ENCODE measurements around the gene SRGAP1.

The SRGAP1 gene

DNA sequence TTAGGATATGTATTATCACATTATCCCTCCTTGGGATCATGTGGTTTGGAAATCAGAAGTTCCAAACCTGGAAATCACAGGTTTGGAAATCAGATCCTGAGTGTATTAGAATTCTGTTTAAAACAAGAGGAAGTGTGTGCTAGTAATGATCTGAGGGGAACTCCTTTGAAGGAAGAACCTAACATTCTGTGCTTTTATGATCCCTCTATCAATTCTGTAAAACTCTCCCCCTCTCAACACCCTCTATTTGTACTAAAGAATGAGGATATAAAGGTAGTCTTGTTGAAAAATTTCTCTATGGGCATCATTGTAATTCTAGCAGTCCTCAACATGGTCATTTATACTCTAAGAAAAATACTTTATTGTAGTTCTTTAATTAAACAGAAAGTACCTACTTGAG, 97.4 kb downstream of the SRGAP1 start:
- FAIRE-seq (no peak), DNase-seq (ENCODE audit: insufficient read length, low spot score) (no peak)
- TF ChIP-seq, protein P1, sequence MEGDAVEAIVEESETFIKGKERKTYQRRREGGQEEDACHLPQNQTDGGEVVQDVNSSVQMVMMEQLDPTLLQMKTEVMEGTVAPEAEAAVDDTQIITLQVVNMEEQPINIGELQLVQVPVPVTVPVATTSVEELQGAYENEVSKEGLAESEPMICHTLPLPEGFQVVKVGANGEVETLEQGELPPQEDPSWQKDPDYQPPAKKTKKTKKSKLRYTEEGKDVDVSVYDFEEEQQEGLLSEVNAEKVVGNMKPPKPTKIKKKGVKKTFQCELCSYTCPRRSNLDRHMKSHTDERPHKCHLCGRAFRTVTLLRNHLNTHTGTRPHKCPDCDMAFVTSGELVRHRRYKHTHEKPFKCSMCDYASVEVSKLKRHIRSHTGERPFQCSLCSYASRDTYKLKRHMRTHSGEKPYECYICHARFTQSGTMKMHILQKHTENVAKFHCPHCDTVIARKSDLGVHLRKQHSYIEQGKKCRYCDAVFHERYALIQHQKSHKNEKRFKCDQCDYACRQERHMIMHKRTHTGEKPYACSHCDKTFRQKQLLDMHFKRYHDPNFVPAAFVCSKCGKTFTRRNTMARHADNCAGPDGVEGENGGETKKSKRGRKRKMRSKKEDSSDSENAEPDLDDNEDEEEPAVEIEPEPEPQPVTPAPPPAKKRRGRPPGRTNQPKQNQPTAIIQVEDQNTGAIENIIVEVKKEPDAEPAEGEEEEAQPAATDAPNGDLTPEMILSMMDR (IDR thresholded peaks at IDR 0.05; ENCODE audit: insufficient read depth, missing control alignments), result no peak

DNA sequence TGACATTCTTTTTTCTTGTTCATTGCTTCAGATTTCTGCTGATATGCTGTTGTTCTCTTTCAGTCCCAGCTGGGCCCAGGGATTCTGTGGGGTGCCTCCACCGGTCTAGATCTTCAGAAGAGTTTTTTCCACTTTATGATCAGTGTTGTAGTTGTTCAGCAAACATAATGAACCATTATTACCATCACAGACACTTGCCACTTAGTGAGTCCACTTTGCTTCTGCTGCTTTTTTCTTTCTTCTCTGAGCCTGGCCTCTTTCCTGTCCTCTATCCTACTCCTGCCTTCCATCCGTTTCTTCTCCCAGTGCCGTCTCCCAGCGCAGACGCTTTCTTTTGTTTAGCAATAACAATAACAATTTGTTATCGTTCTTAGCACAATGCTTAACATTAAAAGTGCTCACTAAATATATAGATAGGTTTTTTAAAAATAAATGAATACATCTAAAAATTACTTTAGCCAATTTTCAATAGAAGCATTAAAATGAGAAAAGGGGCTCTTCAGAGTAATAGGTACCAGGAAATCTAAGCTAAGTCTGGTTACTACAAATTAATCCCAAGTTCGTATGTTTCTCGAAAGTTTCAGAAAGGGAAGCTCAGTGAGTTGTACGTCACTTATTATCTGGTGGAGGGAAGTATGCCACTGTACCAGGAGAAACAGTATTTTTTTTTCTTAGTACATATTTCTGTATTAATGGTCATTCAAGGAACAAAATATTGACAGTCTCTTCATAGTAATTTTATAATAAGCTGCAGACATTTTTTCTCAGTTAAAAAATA, 98.2 kb downstream of the SRGAP1 start:
- TF ChIP-seq, protein P1 (IDR thresholded peaks at IDR 0.05; ENCODE audit: insufficient read depth, missing control alignments), result no peak
- no peak for DNase-seq (ENCODE audit: insufficient read length, low spot score)
- no peak for FAIRE-seq

DNA sequence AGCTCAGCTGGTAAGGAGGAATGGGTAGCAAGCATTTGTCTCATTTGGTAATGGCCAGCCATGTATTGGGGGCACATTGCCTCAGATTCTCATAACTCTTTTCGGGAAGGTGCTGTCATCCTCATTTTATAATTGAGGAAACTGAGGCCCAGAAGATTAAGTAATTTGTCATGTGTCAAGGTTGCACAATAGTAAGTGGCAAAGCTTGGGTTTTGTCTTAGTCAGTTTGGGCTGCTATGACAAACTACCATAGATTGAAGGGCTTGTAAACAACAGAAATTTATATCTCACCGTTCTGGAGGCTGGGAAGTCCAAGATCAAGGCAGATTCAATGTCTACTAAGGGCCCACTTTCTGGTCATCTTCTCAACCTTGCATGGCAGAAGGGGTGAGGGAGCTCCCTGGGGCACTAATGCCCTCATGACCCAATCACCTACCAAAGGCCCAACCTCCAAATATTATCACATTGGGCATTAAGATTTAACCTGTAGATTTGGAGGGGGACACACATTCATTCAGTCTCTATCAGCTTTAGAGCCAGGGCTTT, 99.6 kb downstream of the SRGAP1 start:
- FAIRE-seq, result no peak
- TF ChIP-seq, protein P1 (IDR thresholded peaks at IDR 0.05; ENCODE audit: insufficient read depth, missing control alignments), result no peak
- no peak for DNase-seq (ENCODE audit: insufficient read length, low spot score)

DNA sequence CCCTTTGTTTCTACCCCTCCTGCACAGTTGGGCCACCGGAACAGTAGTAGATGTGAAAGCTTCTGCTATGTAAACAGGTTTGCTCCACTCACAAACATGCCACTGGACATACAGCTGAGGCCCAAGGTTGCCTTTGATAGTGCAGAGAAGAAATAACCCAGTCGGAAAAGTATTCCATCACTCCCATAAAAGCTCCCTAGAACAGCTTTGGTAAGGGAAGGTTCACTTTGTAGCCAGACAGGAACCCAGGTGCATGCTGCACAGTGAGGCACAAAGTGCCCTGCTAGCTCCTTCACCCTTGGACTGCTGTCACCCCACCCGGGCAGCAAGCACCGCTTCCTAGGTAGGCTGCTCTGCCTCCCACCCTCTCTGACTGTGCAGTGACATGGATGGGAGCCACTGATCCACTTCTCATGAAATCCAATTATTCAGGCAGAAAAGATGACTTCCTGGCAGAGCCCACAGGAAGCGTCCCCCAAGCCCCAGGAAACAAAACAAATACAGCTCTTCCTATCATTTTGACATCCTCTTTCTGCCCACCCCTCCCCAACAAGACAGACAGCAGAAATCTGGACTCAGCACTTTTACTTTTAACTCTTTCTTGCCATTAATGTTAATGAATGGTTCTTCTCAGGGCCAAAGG, 100.2 kb downstream of the SRGAP1 start:
- DNase-seq (ENCODE audit: insufficient read length, low spot score) (no peak), FAIRE-seq (no peak)
- TF ChIP-seq, protein P1 (IDR thresholded peaks at IDR 0.05; ENCODE audit: insufficient read depth, missing control alignments), result no peak

DNA sequence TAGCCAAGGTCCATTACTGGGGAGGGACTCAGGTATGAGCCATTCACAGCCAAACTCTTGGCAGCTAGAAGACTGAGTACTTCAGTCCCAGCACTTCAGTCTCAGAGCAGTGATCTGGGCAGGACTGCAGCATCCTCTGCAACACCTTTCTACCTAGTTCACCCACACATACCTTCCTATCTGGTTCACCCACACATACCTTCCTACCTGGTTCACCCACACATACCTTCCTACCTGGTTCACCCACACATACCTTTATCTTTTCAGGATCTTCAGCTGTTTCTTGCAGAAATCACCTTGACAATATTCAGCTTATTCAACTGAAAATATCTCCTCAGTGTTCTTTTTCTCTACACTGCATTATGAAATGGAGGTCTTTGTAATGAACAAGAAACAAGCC, 101.3 kb downstream of the SRGAP1 start:
- TF ChIP-seq, protein P1 (IDR thresholded peaks at IDR 0.05; ENCODE audit: insufficient read depth, missing control alignments), result no peak
- no peak for DNase-seq (ENCODE audit: insufficient read length, low spot score)
- FAIRE-seq, result no peak

DNA sequence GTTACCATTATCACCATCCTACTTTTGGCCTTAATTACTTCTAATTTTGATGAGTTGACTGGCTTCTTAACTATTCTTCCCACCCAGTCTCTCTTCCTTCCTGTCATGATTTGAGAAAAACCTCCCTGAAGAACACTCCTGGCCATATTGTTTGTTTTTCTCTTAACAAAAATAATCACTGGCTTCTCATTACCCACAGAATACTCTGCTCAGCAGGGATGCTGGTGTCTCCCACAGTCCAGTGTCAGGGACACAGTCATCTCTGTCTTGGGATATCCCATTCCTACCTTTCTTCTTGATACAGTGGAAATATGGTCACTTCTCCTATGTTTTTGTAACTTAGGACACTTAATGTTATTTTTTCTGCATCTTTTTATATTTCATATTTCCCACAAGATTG, 103.7 kb downstream of the SRGAP1 start:
- DNase-seq (ENCODE audit: insufficient read length, low spot score), result no peak
- FAIRE-seq, result no peak
- TF ChIP-seq, protein P1 (IDR thresholded peaks at IDR 0.05; ENCODE audit: insufficient read depth, missing control alignments), result no peak

DNA sequence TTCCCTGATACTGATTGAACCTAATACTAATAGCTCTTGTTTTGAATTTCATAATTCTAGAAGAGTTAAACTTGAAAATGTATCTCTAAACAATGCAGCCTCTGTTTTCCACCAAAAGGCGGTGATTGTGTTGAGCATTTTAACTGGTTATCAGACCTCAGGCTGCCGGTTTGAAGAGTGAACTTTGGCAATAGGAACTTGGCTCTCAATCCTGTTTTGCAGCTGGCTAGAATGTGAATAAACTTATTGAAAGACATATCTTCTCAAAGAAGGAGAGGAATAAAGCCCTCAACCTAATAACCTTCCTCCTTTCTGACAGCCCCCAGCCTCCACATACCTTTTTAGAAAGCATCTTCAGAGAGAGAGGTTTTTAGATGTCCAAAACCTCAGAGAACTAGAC, 105.4 kb downstream of the SRGAP1 start:
- no peak for FAIRE-seq
- DNase-seq (ENCODE audit: insufficient read length, low spot score), result no peak
- TF ChIP-seq, protein P1 (IDR thresholded peaks at IDR 0.05; ENCODE audit: insufficient read depth, missing control alignments), result no peak

Measured in D721Med (cell line).